GM12878 (cell line): ENCODE measurements around the gene ARHGAP6. TPM values are rescaled to one million over a fixed set of nuclear protein-coding genes. Genes with fewer than 3 reads are reported as not detected.

ENCODE experiments used
- ATAC-seq: fragments of 200-7000 bp; cut with Tn5 transposase; 3 replicates; pipeline ENCODE4 v1.9.1; 2020; ENCODE audit warnings: mild to moderate bottlenecking, moderate library complexity
- BruUV-seq: library from RNA; stranded (reverse); fragments of 400-500 nt; replicated peaks from 2 replicates; lab custom pipeline; 2021; lab: Mats Ljungman, UMichigan
- CTCF ChIA-PET: fragments of 300-600 bp; sonication (Branson Sonifier 250); formaldehyde crosslinking; extraction: SDS; loops from one replicate; lab custom pipeline; 2021; ENCODE audit warnings: inconsistent platforms; lab: Yijun Ruan, JAX
- POLR2A ChIA-PET: fragments of 350-600 bp; formaldehyde crosslinking; extraction: SDS; loops from one replicate; lab custom pipeline; 2021; ENCODE audit warnings: inconsistent platforms; lab: Charles Lee
- RAD21 ChIA-PET: fragments of 300-600 bp; sonication (Branson Sonifier 250); formaldehyde crosslinking; loops from one replicate; lab custom pipeline; 2023; ENCODE audit warnings: antibody characterized with exemption; ENCODE audit not compliant: unreplicated experiment; lab: Charles Lee
- SMC1A ChIA-PET: fragments of 300-600 bp; sonication (Branson Sonifier 250); formaldehyde crosslinking; loops from one replicate; lab custom pipeline; 2023; ENCODE audit not compliant: unreplicated experiment, uncharacterized antibody; lab: Charles Lee
- DNase-seq: peaks from one replicate; pipeline ENCODE4 v3.0.0-alpha.2; 2011; ENCODE audit warnings: low read depth, low spot score
- FAIRE-seq: peaks from 3 replicates; lab custom pipeline; 2011; peaks lifted over from hg19 to GRCh38; lab: Jason Lieb, UNC
- H2AFZ ChIP-seq: 2 replicates; pipeline ENCODE4 v1.6.0; 2011; ENCODE audit warnings: low read depth, low read length, control low read depth; ENCODE audit not compliant: control insufficient read depth
- H3K27ac ChIP-seq: 2 replicates; pipeline ENCODE4 v1.5.1; 2011; ENCODE audit warnings: control low read depth; ENCODE audit not compliant: control insufficient read depth, insufficient read depth
- H3K27me3 ChIP-seq, 2 experiments: replicated peaks in 1 of 2; 2 replicates each; pipeline versions ENCODE4 v1.6.0 to v1.6.1; 2011; ENCODE audit warnings: low read length in 1 of 2; ENCODE audit not compliant: control insufficient read depth in 2 of 2, insufficient read depth in 2 of 2
- H3K36me3 ChIP-seq, 2 experiments: 2 replicates each; pipeline ENCODE4 v1.5.1; 2011; ENCODE audit warnings: low read length in 1 of 2; ENCODE audit not compliant: control insufficient read depth in 2 of 2, insufficient read depth in 2 of 2
- H3K4me1 ChIP-seq: 2 replicates; pipeline ENCODE4 v1.6.1; 2011; ENCODE audit warnings: mild to moderate bottlenecking, low read length, moderate library complexity, mixed read lengths; ENCODE audit not compliant: control insufficient read depth, insufficient read depth
- H3K4me2 ChIP-seq: 2 replicates; pipeline ENCODE4 v1.6.0; 2011; ENCODE audit warnings: control low read depth; ENCODE audit not compliant: control insufficient read depth, insufficient read depth
- H3K4me3 ChIP-seq: fragments of 200-600 bp; sonication (generic); 2 replicates; pipeline ENCODE4 v1.5.1; 2016
- H3K79me2 ChIP-seq: 2 replicates; pipeline ENCODE4 v1.6.0; 2011; ENCODE audit warnings: low read length; ENCODE audit not compliant: control insufficient read depth, insufficient read depth
- H3K9ac ChIP-seq: 2 replicates; pipeline ENCODE4 v1.8.0; 2011; ENCODE audit warnings: low read length, control low read depth, mixed read lengths; ENCODE audit not compliant: control insufficient read depth, insufficient read depth
- H3K9me3 ChIP-seq: replicated peaks from 3 replicates; pipeline ENCODE4 v1.5.1; 2011; ENCODE audit warnings: mild to moderate bottlenecking, low read length; ENCODE audit not compliant: control insufficient read depth, insufficient read depth
- H4K20me1 ChIP-seq: 2 replicates; pipeline ENCODE4 v1.6.0; 2011; ENCODE audit not compliant: control insufficient read depth, insufficient read depth
- CHD1 ChIP-seq: IDR thresholded peaks from 2 replicates; pipeline ENCODE4 v1.6.1; 2012; ENCODE audit warnings: low read depth, low read length, improper control_type of control experiment
- CHD4 ChIP-seq: fragments of 200-600 bp; sonication (generic); IDR thresholded peaks from 2 replicates; pipeline ENCODE4 v1.6.1; 2016; ENCODE audit warnings: mild to moderate bottlenecking
- HDGF ChIP-seq: fragments of 450-650 bp; IDR thresholded peaks from 2 replicates; pipeline ENCODE4 v1.6.1; 2016; ENCODE audit warnings: antibody characterized with exemption
- IKZF1 ChIP-seq: fragments of 450-650 bp; conservative IDR thresholded peaks from 2 replicates; pipeline ENCODE4 v1.6.1; 2017; ENCODE audit warnings: antibody characterized with exemption, mild to moderate bottlenecking
- KLF5 ChIP-seq: fragments of 450-650 bp; IDR thresholded peaks from 2 replicates; pipeline ENCODE4 v1.6.1; 2014; ENCODE audit warnings: mild to moderate bottlenecking; ENCODE audit not compliant: partially characterized antibody
- MYB ChIP-seq: fragments of 150-350 bp; IDR thresholded peaks from 2 replicates; pipeline ENCODE4 v1.6.1; 2014; ENCODE audit warnings: mild to moderate bottlenecking, low read depth, low read length, borderline replicate concordance
- SIX5 ChIP-seq: IDR thresholded peaks from 2 replicates; pipeline ENCODE4 v1.6.1; 2011; ENCODE audit warnings: mild to moderate bottlenecking, low read depth, low read length, moderate library complexity; ENCODE audit not compliant: severe bottlenecking
- SRF ChIP-seq, 2 experiments: IDR thresholded peaks; 2 replicates each; pipeline ENCODE4 v1.6.1; 2011; ENCODE audit warnings: low read depth in 2 of 2, low read length in 2 of 2, mild to moderate bottlenecking in 1 of 2, moderate library complexity in 1 of 2
- TCF12 ChIP-seq: IDR thresholded peaks from 2 replicates; pipeline ENCODE4 v1.6.1; 2011; ENCODE audit warnings: low read depth, mild to moderate bottlenecking, low read length
- ZNF622 ChIP-seq: fragments of 450-650 bp; IDR thresholded peaks from 2 replicates; pipeline ENCODE4 v1.6.1; 2017; ENCODE audit warnings: mild to moderate bottlenecking, inconsistent platforms
- ZSCAN29 ChIP-seq: fragments of 450-650 bp; IDR thresholded peaks from 2 replicates; pipeline ENCODE4 v1.6.1; 2017; ENCODE audit warnings: mild to moderate bottlenecking, moderate library complexity
- WGBS: methylation state at CpG from one replicate; pipeline ENCODE4 v1.1.6; 2016; ENCODE audit warnings: low lambda C conversion rate; ENCODE audit not compliant: insufficient replicate concordance, insufficient coverage; ENCODE audit errors: missing lambda C conversion rate; 5-methylcytosine and 5-hydroxymethylcytosine counted together
- in situ Hi-C: fragments of 300-500 bp; cut with MboI; formaldehyde crosslinking; loops from 9 replicates; pipeline ENCODE4 v1.14.3; 2018; ENCODE audit warnings: mixed read lengths
- intact Hi-C: fragments of 100-400 bp; cut with micrococcal nuclease; formaldehyde crosslinking; loops from one replicate; pipeline ENCODE4 v1.14.2; 2022; ENCODE audit not compliant: unreplicated experiment
- polyA plus RNA-seq, 11 experiments: library from polyadenylated mRNA; depleted of rRNA in 4 of 11; unstranded in 6 of 11; stranded (reverse) in 5 of 11; fragments of >200 nt; fragmentation: Nextera tagmentation in 4 of 11; fragmentation: Illumina TruSeq in 1 of 11; extraction: Ambion mirVana in 4 of 11; extraction: Trizol in 1 of 11; gene quantifications; 1 replicate in 1 of 11; 2 replicates in 10 of 11; pipeline versions ENCODE4 v1.2.1 to v1.2.3, GENCODE V29; 2011 to 2016; ENCODE audit warnings: inconsistent platforms in 2 of 11, missing spikeins in 2 of 11, low read depth in 1 of 11
- total RNA-seq, 4 experiments: library from RNA; depleted of rRNA in 3 of 4; stranded (reverse); fragments of >200 nt in 3 of 4; fragmentation: Illumina TruSeq in 1 of 4; extraction: Trizol in 1 of 4; gene quantifications; 2 replicates each; pipeline versions ENCODE4 v1.2.1 to v1.2.3, GENCODE V29; 2013 to 2021
- TF ChIP-seq, protein P1 (sequence below): IDR thresholded peaks from 2 replicates; pipeline ENCODE4 v1.6.1; 2012; ENCODE audit warnings: low read depth, low read length, improper control_type of control experiment
- TF ChIP-seq, protein P2 (sequence below): fragments of 450-650 bp; IDR thresholded peaks from 2 replicates; pipeline ENCODE4 v1.6.1; 2016; ENCODE audit warnings: mild to moderate bottlenecking, moderate library complexity, borderline replicate concordance

Gene ARHGAP6
- total and polyA plus RNA-seq, 10 of the 15 experiments (the other 5 are each of a cell fraction or from before 2014, with no cell fraction given): 0.20 to 1.8 (median 0.76) TPM

DNA sequence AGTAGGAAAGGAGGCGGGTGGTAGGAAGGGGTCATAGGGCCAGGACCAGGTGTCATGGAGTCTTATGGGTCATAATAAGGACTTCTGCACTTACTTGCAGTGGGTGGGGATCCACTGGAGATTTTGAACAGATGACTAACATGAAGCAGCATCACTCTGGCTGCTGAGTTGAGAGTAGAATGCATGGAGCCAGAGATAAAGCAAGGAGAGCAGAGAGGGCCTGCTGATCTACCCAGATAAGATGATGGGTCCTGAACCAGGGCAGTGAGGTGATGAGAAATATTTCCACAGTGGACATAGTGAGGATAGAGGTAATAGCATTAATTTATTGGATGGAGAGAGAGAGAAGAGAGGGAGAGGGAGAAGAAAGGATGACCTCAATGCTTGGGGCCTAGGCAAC is 506.6 kb downstream of the ARHGAP6 start:
- H3K27ac ChIP-seq: no peak overlapping the region
- H3K9ac ChIP-seq: no peak overlapping the region
- no TSS peak for BruUV-seq
- H3K4me2 ChIP-seq: no peak overlapping the region
- H3K9me3 ChIP-seq: no peaks in the 10 kb centered on the region
- RAD21 ChIA-PET: no interaction called here
- DNase-seq: no peak
- H3K4me3 ChIP-seq: no peak overlapping the region
- H2AFZ ChIP-seq: no peak overlapping the region
- intact Hi-C loops (no loop called here), in situ Hi-C loops (no loop called here)
- POLR2A ChIA-PET: no interaction called here
- no peaks in the 10 kb centered on the region for H3K4me1 ChIP-seq
- no peaks in the 10 kb centered on the region for H3K36me3 ChIP-seq
- ATAC-seq: no peak
- SMC1A ChIA-PET: no interaction called here
- WGBS: 22% methylated on average over 1 of the region's 1 CpG
- H3K79me2 ChIP-seq: no peaks in the 10 kb centered on the region
- no peak for FAIRE-seq
- TF ChIP-seq CHD1 (no peak), TCF12 (no peak)
- TF ChIP-seq, protein P1, sequence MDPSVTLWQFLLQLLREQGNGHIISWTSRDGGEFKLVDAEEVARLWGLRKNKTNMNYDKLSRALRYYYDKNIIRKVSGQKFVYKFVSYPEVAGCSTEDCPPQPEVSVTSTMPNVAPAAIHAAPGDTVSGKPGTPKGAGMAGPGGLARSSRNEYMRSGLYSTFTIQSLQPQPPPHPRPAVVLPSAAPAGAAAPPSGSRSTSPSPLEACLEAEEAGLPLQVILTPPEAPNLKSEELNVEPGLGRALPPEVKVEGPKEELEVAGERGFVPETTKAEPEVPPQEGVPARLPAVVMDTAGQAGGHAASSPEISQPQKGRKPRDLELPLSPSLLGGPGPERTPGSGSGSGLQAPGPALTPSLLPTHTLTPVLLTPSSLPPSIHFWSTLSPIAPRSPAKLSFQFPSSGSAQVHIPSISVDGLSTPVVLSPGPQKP: no peak
- TF ChIP-seq, all 136 proteins: peak for 0
- Histone ChIP-seq H3K27me3 (no peaks in the 10 kb centered on the region), H4K20me1 (no peaks in the 10 kb centered on the region)
- CTCF ChIA-PET: no interaction called here

DNA sequence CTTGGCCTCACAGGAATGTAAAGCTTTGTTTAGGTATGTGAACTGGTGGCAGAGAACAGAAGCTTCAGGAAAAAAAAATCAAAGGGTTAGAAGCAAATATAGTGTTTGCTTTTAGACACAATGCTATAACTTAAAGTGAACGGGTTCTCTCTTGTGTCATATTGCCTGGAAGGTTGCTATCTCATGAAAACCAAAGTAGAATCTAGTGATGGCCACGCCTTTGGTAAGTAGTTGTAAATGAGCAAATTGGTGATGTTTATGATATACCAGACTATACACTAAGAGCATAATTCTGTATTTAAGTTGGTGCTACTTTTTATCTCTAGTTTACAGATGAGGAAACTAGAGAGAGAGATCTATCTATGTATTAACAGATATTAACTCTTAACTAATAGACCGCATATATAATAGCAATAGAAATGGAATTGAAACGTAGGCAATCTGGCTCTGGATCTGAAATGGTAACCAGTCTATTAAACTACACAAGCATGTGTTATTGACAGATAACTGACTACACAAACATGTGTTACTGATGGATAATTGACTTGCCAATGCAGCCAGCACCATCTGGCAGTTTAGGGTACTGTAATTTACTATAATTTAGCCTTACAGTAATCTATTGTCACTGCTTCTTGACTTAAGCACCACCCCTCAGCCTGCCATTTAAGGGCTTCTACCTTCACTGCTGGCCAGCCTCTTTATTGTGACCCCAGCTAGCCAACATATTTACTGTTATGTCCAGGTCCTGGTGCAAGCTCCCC is 513.7 kb downstream of the ARHGAP6 start:
- RAD21 ChIA-PET: no interaction called here
- 23% methylated on average over 4 of the region's 4 CpGs for WGBS
- Histone ChIP-seq H4K20me1 (no peaks in the 10 kb centered on the region), H3K36me3 (no peaks in the 10 kb centered on the region), H3K4me2 (no peak overlapping the region), H3K27ac (no peak overlapping the region), H3K4me3 (no peak overlapping the region), H2AFZ (no peak overlapping the region), H3K27me3 (no peaks in the 10 kb centered on the region), H3K79me2 (no peaks in the 10 kb centered on the region), H3K4me1 (no peaks in the 10 kb centered on the region), H3K9me3 (no peaks in the 10 kb centered on the region), H3K9ac (no peak overlapping the region)
- CTCF ChIA-PET: interaction anchor here (0.9 to 1.5 kb wide), 2 partner anchors 9 to 219 kb away, joined by 3 to 7 read pairs; no protein-coding TSS in a partner anchor
- POLR2A ChIA-PET: no interaction called here
- intact Hi-C loops: no loop called here
- ATAC-seq (no peak), DNase-seq (no peak), FAIRE-seq (no peak)
- in situ Hi-C loops: no loop called here
- SMC1A ChIA-PET: interaction anchor here (1.3 to 1.4 kb wide), 2 partner anchors 220 to 380 kb away, joined by 3 to 4 read pairs; no protein-coding TSS in a partner anchor
- no TSS peak for BruUV-seq
- no peak for TF ChIP-seq CHD4
- no peak for TF ChIP-seq MYB
- no peak for TF ChIP-seq SRF (IDR thresholded peaks at IDR 0.05; ENCODE audit: low read depth in 2 of 2, low read length in 2 of 2)
- TF ChIP-seq KLF5: no peak
- TF ChIP-seq IKZF1: no peak
- TF ChIP-seq, protein P2, sequence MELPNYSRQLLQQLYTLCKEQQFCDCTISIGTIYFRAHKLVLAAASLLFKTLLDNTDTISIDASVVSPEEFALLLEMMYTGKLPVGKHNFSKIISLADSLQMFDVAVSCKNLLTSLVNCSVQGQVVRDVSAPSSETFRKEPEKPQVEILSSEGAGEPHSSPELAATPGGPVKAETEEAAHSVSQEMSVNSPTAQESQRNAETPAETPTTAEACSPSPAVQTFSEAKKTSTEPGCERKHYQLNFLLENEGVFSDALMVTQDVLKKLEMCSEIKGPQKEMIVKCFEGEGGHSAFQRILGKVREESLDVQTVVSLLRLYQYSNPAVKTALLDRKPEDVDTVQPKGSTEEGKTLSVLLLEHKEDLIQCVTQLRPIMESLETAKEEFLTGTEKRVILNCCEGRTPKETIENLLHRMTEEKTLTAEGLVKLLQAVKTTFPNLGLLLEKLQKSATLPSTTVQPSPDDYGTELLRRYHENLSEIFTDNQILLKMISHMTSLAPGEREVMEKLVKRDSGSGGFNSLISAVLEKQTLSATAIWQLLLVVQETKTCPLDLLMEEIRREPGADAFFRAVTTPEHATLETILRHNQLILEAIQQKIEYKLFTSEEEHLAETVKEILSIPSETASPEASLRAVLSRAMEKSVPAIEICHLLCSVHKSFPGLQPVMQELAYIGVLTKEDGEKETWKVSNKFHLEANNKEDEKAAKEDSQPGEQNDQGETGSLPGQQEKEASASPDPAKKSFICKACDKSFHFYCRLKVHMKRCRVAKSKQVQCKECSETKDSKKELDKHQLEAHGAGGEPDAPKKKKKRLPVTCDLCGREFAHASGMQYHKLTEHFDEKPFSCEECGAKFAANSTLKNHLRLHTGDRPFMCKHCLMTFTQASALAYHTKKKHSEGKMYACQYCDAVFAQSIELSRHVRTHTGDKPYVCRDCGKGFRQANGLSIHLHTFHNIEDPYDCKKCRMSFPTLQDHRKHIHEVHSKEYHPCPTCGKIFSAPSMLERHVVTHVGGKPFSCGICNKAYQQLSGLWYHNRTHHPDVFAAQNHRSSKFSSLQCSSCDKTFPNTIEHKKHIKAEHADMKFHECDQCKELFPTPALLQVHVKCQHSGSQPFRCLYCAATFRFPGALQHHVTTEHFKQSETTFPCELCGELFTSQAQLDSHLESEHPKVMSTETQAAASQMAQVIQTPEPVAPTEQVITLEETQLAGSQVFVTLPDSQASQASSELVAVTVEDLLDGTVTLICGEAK: no peak
- TF ChIP-seq HDGF: no peak
- TF ChIP-seq SIX5: no peak
- no peak for TF ChIP-seq ZNF622
- TF ChIP-seq ZSCAN29: no peak
